ENCODE results near the gene DTNB. TPM values are rescaled to one million over a fixed set of nuclear protein-coding genes. Genes with fewer than 3 reads are reported as not detected.

DTNB gene
- total and polyA plus RNA-seq, 10 of the 15 experiments (the other 5 are each of a cell fraction or from before 2014, with no cell fraction given), result 4.5 to 30.6 (median 11.9) TPM

DNA sequence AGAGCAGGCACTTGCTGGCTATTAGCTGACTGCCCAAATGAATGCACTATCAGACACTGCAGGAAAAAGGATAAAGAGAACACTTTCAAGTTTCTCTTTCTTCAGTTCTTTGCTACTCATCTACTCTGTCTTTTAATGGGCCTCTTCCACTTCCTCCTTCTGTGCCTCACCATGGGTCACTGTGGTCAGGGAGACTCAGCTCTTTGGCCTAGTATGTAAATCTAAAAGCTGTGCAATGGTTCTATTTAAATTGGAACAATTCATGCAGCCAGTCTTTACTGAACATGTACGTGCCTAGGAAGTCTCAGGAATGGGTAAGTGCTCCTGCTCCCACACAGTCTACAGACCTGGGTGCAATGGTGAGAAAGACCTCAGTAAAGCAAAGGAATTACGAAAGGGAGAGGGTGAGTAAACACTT lies 252.5 kb downstream of the DTNB start (continued):
- TF ChIP-seq GABPA (IDR thresholded peaks at IDR 0.05; ENCODE audit: low read depth) (no peak), MTA2 (IDR thresholded peaks at IDR 0.05; ENCODE audit: low read depth) (peak; percentile 86), RAD21 (IDR thresholded peaks at IDR 0.05; ENCODE audit: insufficient read depth, low read depth, low read length) (0 out of 2 replicates have a peak, but pooled peaks have one; percentile 12), FOS (IDR thresholded peaks at IDR 0.05; ENCODE audit: borderline replicate concordance, extremely low read depth, insufficient read length) (no peak), ZNF384 (IDR thresholded peaks at IDR 0.05; ENCODE audit: borderline replicate concordance, low read depth, low read length) (no peak), DPF2 (IDR thresholded peaks at IDR 0.05) (no peak), PML (IDR thresholded peaks at IDR 0.05; ENCODE audit: low read length) (peak; percentile 85), TCF7 (IDR thresholded peaks at IDR 0.05; ENCODE audit: borderline replicate concordance) (no peak), WRNIP1 (IDR thresholded peaks at IDR 0.05; ENCODE audit: borderline replicate concordance, low read depth, low read length) (no peak), SPI1 (IDR thresholded peaks at IDR 0.05; ENCODE audit: borderline replicate concordance, insufficient read depth, low read depth, low read length) (peak; percentile 99), SREBF2 (IDR thresholded peaks at IDR 0.05; ENCODE audit: low read length) (no peak), SMAD1 (IDR thresholded peaks at IDR 0.05; ENCODE audit: low read depth, partially characterized antibody) (no peak), RAD51 (IDR thresholded peaks at IDR 0.05) (no peak), BMI1 (IDR thresholded peaks at IDR 0.05; ENCODE audit: borderline replicate concordance) (no peak; the same call in 1 of the 2 replicates), SP1 (IDR thresholded peaks at IDR 0.05; ENCODE audit: low read depth, low read length) (peak; percentile 58), MXI1 (IDR thresholded peaks at IDR 0.05; ENCODE audit: low read depth, low read length) (peak; percentile 77), SMC3 (IDR thresholded peaks at IDR 0.05; ENCODE audit: borderline replicate concordance, low read length) (peak; percentile 6; the same call in 1 of the 2 replicates), TBL1XR1 (IDR thresholded peaks at IDR 0.05; ENCODE audit: low read depth, low read length) (peak; percentile 93)
- TF ChIP-seq, protein P1, sequence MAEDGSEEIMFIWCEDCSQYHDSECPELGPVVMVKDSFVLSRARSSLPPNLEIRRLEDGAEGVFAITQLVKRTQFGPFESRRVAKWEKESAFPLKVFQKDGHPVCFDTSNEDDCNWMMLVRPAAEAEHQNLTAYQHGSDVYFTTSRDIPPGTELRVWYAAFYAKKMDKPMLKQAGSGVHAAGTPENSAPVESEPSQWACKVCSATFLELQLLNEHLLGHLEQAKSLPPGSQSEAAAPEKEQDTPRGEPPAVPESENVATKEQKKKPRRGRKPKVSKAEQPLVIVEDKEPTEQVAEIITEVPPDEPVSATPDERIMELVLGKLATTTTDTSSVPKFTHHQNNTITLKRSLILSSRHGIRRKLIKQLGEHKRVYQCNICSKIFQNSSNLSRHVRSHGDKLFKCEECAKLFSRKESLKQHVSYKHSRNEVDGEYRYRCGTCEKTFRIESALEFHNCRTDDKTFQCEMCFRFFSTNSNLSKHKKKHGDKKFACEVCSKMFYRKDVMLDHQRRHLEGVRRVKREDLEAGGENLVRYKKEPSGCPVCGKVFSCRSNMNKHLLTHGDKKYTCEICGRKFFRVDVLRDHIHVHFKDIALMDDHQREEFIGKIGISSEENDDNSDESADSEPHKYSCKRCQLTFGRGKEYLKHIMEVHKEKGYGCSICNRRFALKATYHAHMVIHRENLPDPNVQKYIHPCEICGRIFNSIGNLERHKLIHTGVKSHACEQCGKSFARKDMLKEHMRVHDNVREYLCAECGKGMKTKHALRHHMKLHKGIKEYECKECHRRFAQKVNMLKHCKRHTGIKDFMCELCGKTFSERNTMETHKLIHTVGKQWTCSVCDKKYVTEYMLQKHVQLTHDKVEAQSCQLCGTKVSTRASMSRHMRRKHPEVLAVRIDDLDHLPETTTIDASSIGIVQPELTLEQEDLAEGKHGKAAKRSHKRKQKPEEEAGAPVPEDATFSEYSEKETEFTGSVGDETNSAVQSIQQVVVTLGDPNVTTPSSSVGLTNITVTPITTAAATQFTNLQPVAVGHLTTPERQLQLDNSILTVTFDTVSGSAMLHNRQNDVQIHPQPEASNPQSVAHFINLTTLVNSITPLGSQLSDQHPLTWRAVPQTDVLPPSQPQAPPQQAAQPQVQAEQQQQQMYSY (CRISPR knock-in tag; IDR thresholded peaks at IDR 0.05), result no peak
- TF ChIP-seq, protein P2, sequence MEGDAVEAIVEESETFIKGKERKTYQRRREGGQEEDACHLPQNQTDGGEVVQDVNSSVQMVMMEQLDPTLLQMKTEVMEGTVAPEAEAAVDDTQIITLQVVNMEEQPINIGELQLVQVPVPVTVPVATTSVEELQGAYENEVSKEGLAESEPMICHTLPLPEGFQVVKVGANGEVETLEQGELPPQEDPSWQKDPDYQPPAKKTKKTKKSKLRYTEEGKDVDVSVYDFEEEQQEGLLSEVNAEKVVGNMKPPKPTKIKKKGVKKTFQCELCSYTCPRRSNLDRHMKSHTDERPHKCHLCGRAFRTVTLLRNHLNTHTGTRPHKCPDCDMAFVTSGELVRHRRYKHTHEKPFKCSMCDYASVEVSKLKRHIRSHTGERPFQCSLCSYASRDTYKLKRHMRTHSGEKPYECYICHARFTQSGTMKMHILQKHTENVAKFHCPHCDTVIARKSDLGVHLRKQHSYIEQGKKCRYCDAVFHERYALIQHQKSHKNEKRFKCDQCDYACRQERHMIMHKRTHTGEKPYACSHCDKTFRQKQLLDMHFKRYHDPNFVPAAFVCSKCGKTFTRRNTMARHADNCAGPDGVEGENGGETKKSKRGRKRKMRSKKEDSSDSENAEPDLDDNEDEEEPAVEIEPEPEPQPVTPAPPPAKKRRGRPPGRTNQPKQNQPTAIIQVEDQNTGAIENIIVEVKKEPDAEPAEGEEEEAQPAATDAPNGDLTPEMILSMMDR (IDR thresholded peaks at IDR 0.05 in 2 of 3, conservative IDR thresholded peaks at IDR 0.05 in 1 of 3; ENCODE audit: control insufficient read depth in 2 of 3, extremely low read depth in 1 of 3, insufficient read depth in 1 of 3, low read depth in 3 of 3, low read length in 3 of 3), result no peak
- TF ChIP-seq, protein P3, sequence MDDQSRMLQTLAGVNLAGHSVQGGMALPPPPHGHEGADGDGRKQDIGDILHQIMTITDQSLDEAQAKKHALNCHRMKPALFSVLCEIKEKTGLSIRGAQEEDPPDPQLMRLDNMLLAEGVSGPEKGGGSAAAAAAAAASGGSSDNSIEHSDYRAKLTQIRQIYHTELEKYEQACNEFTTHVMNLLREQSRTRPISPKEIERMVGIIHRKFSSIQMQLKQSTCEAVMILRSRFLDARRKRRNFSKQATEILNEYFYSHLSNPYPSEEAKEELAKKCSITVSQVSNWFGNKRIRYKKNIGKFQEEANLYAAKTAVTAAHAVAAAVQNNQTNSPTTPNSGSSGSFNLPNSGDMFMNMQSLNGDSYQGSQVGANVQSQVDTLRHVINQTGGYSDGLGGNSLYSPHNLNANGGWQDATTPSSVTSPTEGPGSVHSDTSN (IDR thresholded peaks at IDR 0.05; ENCODE audit: insufficient replicate concordance, low read depth, low read length), result no peak

Data from GM12878 (cell line).